ENCODE measurements around the gene HELZ2. TPM values are rescaled to one million over a fixed set of nuclear protein-coding genes. Genes with fewer than 3 reads are reported as not detected.

The HELZ2 gene
- total RNA-seq, 1 experiment from 2014 or later: 27.9 TPM

DNA sequence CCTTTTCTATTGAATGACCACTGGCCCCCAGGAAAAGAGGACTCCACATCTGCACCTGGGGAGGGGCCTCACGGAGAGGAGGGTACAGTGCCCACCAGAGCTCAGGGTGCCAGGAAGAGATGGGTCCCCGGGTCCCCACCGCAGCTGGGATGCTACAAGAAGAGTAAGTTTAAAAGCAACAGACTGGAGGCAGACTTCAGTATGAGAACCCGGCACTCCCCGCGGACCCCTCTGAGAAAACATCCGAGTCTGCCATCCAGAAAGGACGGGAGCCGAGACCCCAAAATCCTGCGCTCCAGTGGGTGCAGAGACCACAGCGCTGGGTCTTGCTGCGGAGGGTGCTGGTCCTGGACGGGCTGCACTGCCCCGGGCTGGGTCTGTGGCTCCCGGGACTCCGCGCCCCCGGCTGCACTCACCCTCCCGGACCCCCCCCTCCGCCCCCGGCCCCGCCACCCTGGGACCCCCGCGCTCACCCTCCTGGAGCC lies 350 bp downstream of the HELZ2 start:
- DNase-seq: no peak
- Histone ChIP-seq H3K79me1 (ENCODE audit: insufficient read depth, low read depth, low read length, poor library complexity, severe bottlenecking) (no peaks in the 10 kb centered on the region), H4K5ac (ENCODE audit: insufficient read length, low read depth, low read length) (no peak overlapping the region), H3K79me2 (ENCODE audit: insufficient read depth, low read length) (no peaks in the 10 kb centered on the region), H2BK5ac (ENCODE audit: insufficient read length, low read length) (no peak overlapping the region), H3K4ac (ENCODE audit: low read depth, low read length) (no peak overlapping the region), H2AFZ (ENCODE audit: low read length) (no peak overlapping the region), H3K27ac (ENCODE audit: insufficient read length, low read depth, low read length) (no peak overlapping the region), H3K18ac (ENCODE audit: insufficient read length, low read depth, low read length) (no peak overlapping the region), H4K8ac (replicated peaks; ENCODE audit: insufficient read length, low read depth, low read length) (no peak overlapping the region), H3K4me1 (ENCODE audit: insufficient read depth, low read length) (no peaks in the 10 kb centered on the region), H3K4me2 (ENCODE audit: insufficient read depth, insufficient read length, low read length) (peak overlapping the region; percentile 72), H4K20me1 (ENCODE audit: control insufficient read depth, insufficient read depth, insufficient read length) (no peaks in the 10 kb centered on the region), H3K9ac (ENCODE audit: extremely low read depth, insufficient read length, low read length) (peak overlapping the region; percentile 48), H3T11ph (ENCODE audit: low read length) (no peak overlapping the region), H4K91ac (ENCODE audit: insufficient read length, low read depth, low read length) (no peak overlapping the region), H3K27me3 (ENCODE audit: insufficient read depth, low read length) (no peaks in the 10 kb centered on the region), H2BK120ac (ENCODE audit: low read depth, low read length, poor library complexity, severe bottlenecking) (no peak overlapping the region), H2BK15ac (ENCODE audit: low read depth, low read length) (no peak overlapping the region), H3K56ac (ENCODE audit: insufficient read length, low read depth, low read length) (no peak overlapping the region), H3K23me2 (ENCODE audit: insufficient read length, low read depth, low read length, poor library complexity, severe bottlenecking) (peaks cover 4% of the 10 kb centered on the region), H2BK12ac (ENCODE audit: insufficient read length, low read depth, low read length) (no peak overlapping the region), H2AK5ac (ENCODE audit: insufficient read length, low read length) (no peak overlapping the region), H3K23ac (ENCODE audit: insufficient read length, low read depth, low read length) (no peak overlapping the region), H3K14ac (ENCODE audit: insufficient read depth, low read length) (peak overlapping the region; percentile 71; the same call in 1 of the 2 replicates), H2BK20ac (ENCODE audit: low read depth, low read length, poor library complexity, severe bottlenecking) (no peak overlapping the region), H3K9me3 (ENCODE audit: control insufficient read depth, low read depth, low read length) (no peaks in the 10 kb centered on the region)
- H3K27ac Mint-ChIP-seq: no peak overlapping the region
- H3K4me3 Mint-ChIP-seq: peak overlapping the region; percentile 73 to 87
- no peaks in the 10 kb centered on the region; the same call in 1 of the 2 replicates for H3K27me3 Mint-ChIP-seq (ENCODE audit: low read depth)
- TF ChIP-seq, protein P1, sequence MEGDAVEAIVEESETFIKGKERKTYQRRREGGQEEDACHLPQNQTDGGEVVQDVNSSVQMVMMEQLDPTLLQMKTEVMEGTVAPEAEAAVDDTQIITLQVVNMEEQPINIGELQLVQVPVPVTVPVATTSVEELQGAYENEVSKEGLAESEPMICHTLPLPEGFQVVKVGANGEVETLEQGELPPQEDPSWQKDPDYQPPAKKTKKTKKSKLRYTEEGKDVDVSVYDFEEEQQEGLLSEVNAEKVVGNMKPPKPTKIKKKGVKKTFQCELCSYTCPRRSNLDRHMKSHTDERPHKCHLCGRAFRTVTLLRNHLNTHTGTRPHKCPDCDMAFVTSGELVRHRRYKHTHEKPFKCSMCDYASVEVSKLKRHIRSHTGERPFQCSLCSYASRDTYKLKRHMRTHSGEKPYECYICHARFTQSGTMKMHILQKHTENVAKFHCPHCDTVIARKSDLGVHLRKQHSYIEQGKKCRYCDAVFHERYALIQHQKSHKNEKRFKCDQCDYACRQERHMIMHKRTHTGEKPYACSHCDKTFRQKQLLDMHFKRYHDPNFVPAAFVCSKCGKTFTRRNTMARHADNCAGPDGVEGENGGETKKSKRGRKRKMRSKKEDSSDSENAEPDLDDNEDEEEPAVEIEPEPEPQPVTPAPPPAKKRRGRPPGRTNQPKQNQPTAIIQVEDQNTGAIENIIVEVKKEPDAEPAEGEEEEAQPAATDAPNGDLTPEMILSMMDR (conservative IDR thresholded peaks at IDR 0.05): no peak
- no CpG with 5 or more reads among the region's 24 CpGs for WGBS (ENCODE audit: extremely low coverage, insufficient read length, low lambda C conversion rate)
- no peaks in the 10 kb centered on the region for H3K9me3 Mint-ChIP-seq
- peaks cover 4 to 10% of the 10 kb centered on the region in 2 experiments; a peak in 3 of 4 replicates for H3K4me1 Mint-ChIP-seq
- no peaks in the 10 kb centered on the region for H3K36me3 Mint-ChIP-seq (ENCODE audit: insufficient read depth in 1 of 3, low read depth in 3 of 3)
